CD14-positive monocyte (primary cell): ENCODE measurements around the gene SRF. TPM values are rescaled to one million over a fixed set of nuclear protein-coding genes. Genes with fewer than 3 reads are reported as not detected.

ENCODE experiments used
- DNase-seq, 3 donors: peaks; one replicate each; pipeline ENCODE4 v3.0.0-alpha.2; 2011 to 2022
- H2AFZ ChIP-seq: 2 replicates; pipeline ENCODE4 v1.6.0; 2012; ENCODE audit warnings: mild to moderate bottlenecking, low read depth, low read length, inconsistent platforms; ENCODE audit not compliant: insufficient read depth, poor library complexity, severe bottlenecking
- H3K27ac ChIP-seq, 2 donors: 1 replicate in 1 of 2; 2 replicates in 1 of 2; pipeline ENCODE4 v1.5.1; 2012 to 2013; ENCODE audit warnings: low read length in 2 of 2, control low read depth in 1 of 2, inconsistent platforms in 1 of 2, low read depth in 1 of 2, mild to moderate bottlenecking in 1 of 2
- H3K27me3 ChIP-seq, 2 donors: one replicate each; pipeline versions ENCODE4 v1.6.0 to v1.6.1; 2011 to 2013; ENCODE audit warnings: low read length in 2 of 2; ENCODE audit not compliant: control insufficient read depth in 2 of 2, insufficient read depth in 2 of 2
- H3K36me3 ChIP-seq, 2 donors: replicated peaks in 1 of 2; 1 replicate in 1 of 2; 2 replicates in 1 of 2; pipeline versions ENCODE4 v1.5.1 to v1.6.1; 2012 to 2013; ENCODE audit warnings: low read length in 2 of 2, control low read depth in 1 of 2, inconsistent platforms in 1 of 2, mild to moderate bottlenecking in 1 of 2; ENCODE audit not compliant: insufficient read depth in 2 of 2, control insufficient read depth in 1 of 2
- H3K4me1 ChIP-seq, 2 donors: 1 replicate in 1 of 2; 2 replicates in 1 of 2; pipeline versions ENCODE4 v1.5.1 to v1.6.1; 2012 to 2013; ENCODE audit warnings: low read length in 2 of 2, control low read depth in 1 of 2, inconsistent platforms in 1 of 2, mild to moderate bottlenecking in 1 of 2, moderate library complexity in 1 of 2; ENCODE audit not compliant: insufficient read depth in 2 of 2, control insufficient read depth in 1 of 2
- H3K4me2 ChIP-seq: replicated peaks from 2 replicates; pipeline ENCODE3; 2012; ENCODE audit warnings: low read length, moderate library complexity, mild to moderate bottlenecking; ENCODE audit not compliant: poor library complexity, severe bottlenecking; ENCODE audit errors: extremely low read depth
- H3K4me3 ChIP-seq, 3 experiments: fragments of 200-600 bp in 1 of 3; sonication (generic) in 1 of 3; replicated peaks in 1 of 3; 1 replicate in 2 of 3; 2 replicates in 1 of 3; pipeline ENCODE4 v1.5.1; 2011 to 2013; ENCODE audit warnings: low read length in 3 of 3, mild to moderate bottlenecking in 3 of 3, control low read depth in 2 of 3, low read depth in 2 of 3, inconsistent platforms in 1 of 3, moderate library complexity in 1 of 3
- H3K79me2 ChIP-seq: 2 replicates; pipeline ENCODE4 v1.6.0; 2012; ENCODE audit warnings: mild to moderate bottlenecking, control low read depth, inconsistent platforms, low read length, moderate library complexity; ENCODE audit not compliant: insufficient read depth
- H3K9ac ChIP-seq: 2 replicates; pipeline ENCODE4 v1.6.0; 2017; ENCODE audit warnings: low read length, mild to moderate bottlenecking; ENCODE audit not compliant: insufficient read depth, poor library complexity, severe bottlenecking
- H3K9me3 ChIP-seq, 2 donors: replicated peaks in 1 of 2; 1 replicate in 1 of 2; 2 replicates in 1 of 2; pipeline versions ENCODE4 v1.5.1 to v1.6.1; 2012 to 2013; ENCODE audit warnings: low read length in 2 of 2, control low read depth in 1 of 2; ENCODE audit not compliant: control insufficient read depth in 1 of 2, insufficient read depth in 1 of 2
- H4K20me1 ChIP-seq: 2 replicates; pipeline ENCODE4 v1.6.0; 2012; ENCODE audit warnings: mild to moderate bottlenecking, low read length, control low read depth, moderate library complexity; ENCODE audit not compliant: insufficient read depth
- H3K27ac Mint-ChIP-seq, 7 donors: one replicate each; pipeline ENCODE4 v1.8.0; 2020; ENCODE audit warnings: mild to moderate bottlenecking in 7 of 7, mixed read lengths in 7 of 7, moderate library complexity in 6 of 7, inconsistent platforms in 2 of 7
- H3K27me3 Mint-ChIP-seq, 3 donors: one replicate each; pipeline ENCODE4 v1.8.0; 2021 to 2022; ENCODE audit warnings: low read depth in 3 of 3, mild to moderate bottlenecking in 3 of 3, mixed read lengths in 3 of 3, moderate library complexity in 3 of 3, inconsistent platforms in 1 of 3
- H3K36me3 Mint-ChIP-seq, 2 donors: one replicate each; pipeline ENCODE4 v1.8.0; 2020; ENCODE audit warnings: mixed read lengths in 2 of 2, inconsistent platforms in 1 of 2, mild to moderate bottlenecking in 1 of 2
- H3K4me1 Mint-ChIP-seq: one replicate; pipeline ENCODE4 v1.8.0; 2020; ENCODE audit warnings: mild to moderate bottlenecking, mixed read lengths
- H3K4me3 Mint-ChIP-seq, 2 donors: one replicate each; pipeline ENCODE4 v1.8.0; 2020; ENCODE audit warnings: mild to moderate bottlenecking in 2 of 2, mixed read lengths in 2 of 2, moderate library complexity in 1 of 2
- H3K9me3 Mint-ChIP-seq, 7 donors: one replicate each; pipeline ENCODE4 v1.8.0; 2020 to 2022; ENCODE audit warnings: mixed read lengths in 7 of 7, mild to moderate bottlenecking in 6 of 7, moderate library complexity in 6 of 7, inconsistent platforms in 2 of 7
- CTCF ChIP-seq: fragments of 200-600 bp; IDR thresholded peaks from one replicate; pipeline ENCODE4 v1.8.0; 2022; ENCODE audit warnings: antibody characterized with exemption, mild to moderate bottlenecking
- WGBS: methylation state at CpG from one replicate; pipeline ENCODE4 v1.1.5; 2013; ENCODE audit warnings: missing lambda C conversion rate; ENCODE audit not compliant: insufficient coverage; 5-methylcytosine and 5-hydroxymethylcytosine counted together
- intact Hi-C, 2 donors: fragments of 100-400 bp; cut with micrococcal nuclease; formaldehyde crosslinking; loops; one replicate each; pipeline versions ENCODE4 v1.15.0 to v1.15.1; 2023
- polyA plus RNA-seq, 3 donors: library from polyadenylated mRNA; depleted of rRNA in 1 of 3; unstranded in 2 of 3; stranded (reverse) in 1 of 3; fragments of 300-500 nt in 2 of 3; fragments of >200 nt in 1 of 3; fragmentation: Illumina TruSeq in 2 of 3; gene quantifications; 1 replicate in 2 of 3; 2 replicates in 1 of 3; pipeline ENCODE4 v1.2.3, GENCODE V29; 2012 to 2021

SRF gene
- polyA plus RNA-seq, 3 donors, result 3.6 to 26.9 (median 3.8) TPM

- Mint-ChIP-seq H3K36me3 (peaks cover 48 to 55% of the 10 kb centered on the region in 2 donors), H3K4me1 (no peaks in the 10 kb centered on the region), H3K4me3 (no peak overlapping the region), H3K27me3 (no peaks in the 10 kb centered on the region), H3K27ac (peak overlapping the region in 1 of 7 donors; percentile 4), H3K9me3 (peaks cover 0 to 2% (median 0%) of the 10 kb centered on the region in 7 donors)
- Histone ChIP-seq H3K4me2 (no peak overlapping the region), H3K36me3 (peaks cover 33 to 47% of the 10 kb centered on the region in 2 donors), H3K79me2 (no peaks in the 10 kb centered on the region), H3K27ac (no peak overlapping the region), H3K9me3 (no peaks in the 10 kb centered on the region), H3K4me3 (no peak overlapping the region), H3K4me1 (no peaks in the 10 kb centered on the region), H4K20me1 (no peaks in the 10 kb centered on the region), H3K27me3 (no peaks in the 10 kb centered on the region), H2AFZ (no peak overlapping the region), H3K9ac (no peak overlapping the region)
- no peak for DNase-seq
- intact Hi-C loops, result no loop called here
- no peak for TF ChIP-seq CTCF
- 99% methylated on average over 22 of the region's 23 CpGs for WGBS
Measured at GRCh38 chr6:43204271-43205105, 33.4 kb downstream of the SRF start.

GRCh38 chr6:43205849-43206248, 34.8 kb downstream of the SRF start:
- Mint-ChIP-seq H3K4me1 (no peaks in the 10 kb centered on the region), H3K27me3 (no peaks in the 10 kb centered on the region), H3K9me3 (peaks cover 0 to 2% (median 0%) of the 10 kb centered on the region in 7 donors), H3K27ac (peak overlapping the region in 4 of 7 donors; percentile 20 to 65 (median 31)), H3K36me3 (peaks cover 38 to 44% of the 10 kb centered on the region in 2 donors), H3K4me3 (no peak overlapping the region)
- intact Hi-C loops, result no loop called here
- no peak for TF ChIP-seq CTCF
- H3K27ac ChIP-seq, result no peak overlapping the region
- H3K79me2 ChIP-seq, result no peaks in the 10 kb centered on the region
- H3K27me3 ChIP-seq, result no peaks in the 10 kb centered on the region
- no peak for DNase-seq
- H3K9ac ChIP-seq, result no peak overlapping the region
- H3K4me2 ChIP-seq, result no peak overlapping the region
- WGBS, result 97% methylated on average over 7 of the region's 10 CpGs
- no peaks in the 10 kb centered on the region for H3K9me3 ChIP-seq
- H3K4me3 ChIP-seq, result no peak overlapping the region
- no peak overlapping the region for H2AFZ ChIP-seq
- peaks cover 19 to 33% of the 10 kb centered on the region in 2 donors for H3K36me3 ChIP-seq
- H3K4me1 ChIP-seq, result no peaks in the 10 kb centered on the region
- H4K20me1 ChIP-seq, result no peaks in the 10 kb centered on the region
